ACHN (cell line): ENCODE data around the gene NELFB.

Source experiments
- DNase-seq: peaks from one replicate; pipeline ENCODE4 v3.0.0-alpha.2; 2015
- in situ Hi-C: cut with HindIII; loops from 2 replicates; pipeline ENCODE4 v1.10.0; 2017; ENCODE audit warnings: low sequenced_read_pairs, low pct_ligation_motif_present, low pct_unique_long_range_greater_than_20kb

Gene NELFB

GRCh38 chr9:137316012-137316981, 61.2 kb downstream of the NELFB start:
- in situ Hi-C loops, result no loop called here
- peak; percentile 57 for DNase-seq

GRCh38 chr9:137317021-137317717, 62.0 kb downstream of the NELFB start:
- no peak for DNase-seq
- in situ Hi-C loops, result no loop called here

GRCh38 chr9:137317718-137318511, 62.8 kb downstream of the NELFB start:
- no peak for DNase-seq
- in situ Hi-C loops, result no loop called here

- DNase-seq, result no peak
- in situ Hi-C loops, result no loop called here
Measured at GRCh38 chr9:137318602-137319001, 63.5 kb downstream of the NELFB start.

GRCh38 chr9:137319011-137319738, 64.0 kb downstream of the NELFB start:
- in situ Hi-C loops, result no loop called here
- no peak for DNase-seq

- DNase-seq, result no peak
- in situ Hi-C loops, result no loop called here
Measured at GRCh38 chr9:137319739-137320551, 64.8 kb downstream of the NELFB start.

- in situ Hi-C loops, result no loop called here
- no peak for DNase-seq
Measured at GRCh38 chr9:137320555-137321384, 65.6 kb downstream of the NELFB start.

- in situ Hi-C loops, result no loop called here
Measured at GRCh38 chr9:137321726-137322361, 66.7 kb downstream of the NELFB start.

More at GRCh38 chr9:137321726-137322361, 66.7 kb downstream of the NELFB start:
- no peak for DNase-seq
